ENCODE results near the gene PEX14.

PEX14 gene

DNA sequence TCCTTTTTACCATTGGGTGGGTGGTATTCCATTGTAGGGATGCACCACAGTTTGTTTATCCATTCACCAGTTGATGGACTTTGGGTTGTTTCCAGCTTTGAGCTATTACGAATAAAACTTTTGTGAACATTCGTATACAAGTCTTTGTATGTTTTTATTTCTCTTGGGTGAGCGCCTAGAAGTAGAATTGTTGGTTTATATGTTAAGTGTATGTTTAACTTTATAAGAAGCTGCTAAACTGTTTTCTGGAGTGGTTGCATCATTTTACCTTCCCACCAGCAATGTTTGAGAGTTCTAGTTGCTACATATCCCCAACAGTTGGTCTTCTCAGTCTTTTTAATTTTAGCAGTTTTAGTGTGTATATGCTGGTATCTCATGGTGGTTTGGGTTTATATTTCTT lies 132.5 kb downstream of the PEX14 start:
- no peak for TF ChIP-seq EZH2phosphoT487 (IDR thresholded peaks at IDR 0.05; ENCODE audit: low read depth)
- TF ChIP-seq, protein P1, sequence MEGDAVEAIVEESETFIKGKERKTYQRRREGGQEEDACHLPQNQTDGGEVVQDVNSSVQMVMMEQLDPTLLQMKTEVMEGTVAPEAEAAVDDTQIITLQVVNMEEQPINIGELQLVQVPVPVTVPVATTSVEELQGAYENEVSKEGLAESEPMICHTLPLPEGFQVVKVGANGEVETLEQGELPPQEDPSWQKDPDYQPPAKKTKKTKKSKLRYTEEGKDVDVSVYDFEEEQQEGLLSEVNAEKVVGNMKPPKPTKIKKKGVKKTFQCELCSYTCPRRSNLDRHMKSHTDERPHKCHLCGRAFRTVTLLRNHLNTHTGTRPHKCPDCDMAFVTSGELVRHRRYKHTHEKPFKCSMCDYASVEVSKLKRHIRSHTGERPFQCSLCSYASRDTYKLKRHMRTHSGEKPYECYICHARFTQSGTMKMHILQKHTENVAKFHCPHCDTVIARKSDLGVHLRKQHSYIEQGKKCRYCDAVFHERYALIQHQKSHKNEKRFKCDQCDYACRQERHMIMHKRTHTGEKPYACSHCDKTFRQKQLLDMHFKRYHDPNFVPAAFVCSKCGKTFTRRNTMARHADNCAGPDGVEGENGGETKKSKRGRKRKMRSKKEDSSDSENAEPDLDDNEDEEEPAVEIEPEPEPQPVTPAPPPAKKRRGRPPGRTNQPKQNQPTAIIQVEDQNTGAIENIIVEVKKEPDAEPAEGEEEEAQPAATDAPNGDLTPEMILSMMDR (IDR thresholded peaks at IDR 0.05; ENCODE audit: low read depth, low read length) = no peak
- no peaks in the 10 kb centered on the region for H3K36me3 ChIP-seq (replicated peaks; ENCODE audit: low read depth, low read length)

DNA sequence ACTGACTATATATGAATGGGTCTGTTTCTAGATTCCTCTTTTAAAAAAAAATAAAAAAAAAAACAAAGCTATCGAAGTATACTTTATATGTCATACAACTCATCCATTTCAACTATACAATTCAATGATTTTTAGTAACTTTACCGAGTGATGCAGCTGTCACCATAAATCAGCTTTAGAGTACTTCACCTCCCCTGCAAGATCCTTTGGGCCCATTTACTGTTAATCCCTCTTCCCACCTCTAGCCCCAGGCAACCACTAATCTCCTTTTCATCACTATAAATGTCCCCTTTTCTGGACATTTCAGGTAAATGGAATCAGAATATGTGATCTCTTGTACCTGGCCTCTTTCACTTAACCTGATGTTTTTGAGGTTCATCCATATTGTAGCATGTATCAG lies 133.9 kb downstream of the PEX14 start:
- Histone ChIP-seq H3K27ac (ENCODE audit: low read length) (no peak overlapping the region), H3K9ac (ENCODE audit: low read length) (no peak overlapping the region), H2AFZ (ENCODE audit: low read depth, low read length) (no peak overlapping the region), H3K79me2 (ENCODE audit: low read length) (no peaks in the 10 kb centered on the region), H3K4me3 (ENCODE audit: low read length) (no peak overlapping the region), H3K4me1 (ENCODE audit: low read length) (no peaks in the 10 kb centered on the region), H3K9me3 (ENCODE audit: insufficient read depth, low read length) (no peaks in the 10 kb centered on the region), H4K20me1 (ENCODE audit: insufficient read depth, low read length) (no peaks in the 10 kb centered on the region), H3K36me3 (replicated peaks; ENCODE audit: low read depth, low read length) (no peaks in the 10 kb centered on the region), H3K4me2 (ENCODE audit: low read length) (no peak overlapping the region), H3K27me3 (ENCODE audit: low read depth, low read length) (no peaks in the 10 kb centered on the region)
- no peak for TF ChIP-seq EZH2phosphoT487 (IDR thresholded peaks at IDR 0.05; ENCODE audit: low read depth)
- TF ChIP-seq, protein P1 (IDR thresholded peaks at IDR 0.05; ENCODE audit: low read depth, low read length) = no peak

More for the DNA sequence above, 132.5 kb downstream of the PEX14 start:
- H3K27me3 ChIP-seq (ENCODE audit: low read depth, low read length) = no peaks in the 10 kb centered on the region
- H3K9ac ChIP-seq (ENCODE audit: low read length) = no peak overlapping the region
- no peak overlapping the region for H3K4me3 ChIP-seq (ENCODE audit: low read length)
- H3K27ac ChIP-seq (ENCODE audit: low read length) = no peak overlapping the region
- no peaks in the 10 kb centered on the region for H3K4me1 ChIP-seq (ENCODE audit: low read length)
- no peak overlapping the region for H2AFZ ChIP-seq (ENCODE audit: low read depth, low read length)
- no peaks in the 10 kb centered on the region for H4K20me1 ChIP-seq (ENCODE audit: insufficient read depth, low read length)
- H3K79me2 ChIP-seq (ENCODE audit: low read length) = no peaks in the 10 kb centered on the region
- H3K9me3 ChIP-seq (ENCODE audit: insufficient read depth, low read length) = no peaks in the 10 kb centered on the region
- no peak overlapping the region for H3K4me2 ChIP-seq (ENCODE audit: low read length)

DNA sequence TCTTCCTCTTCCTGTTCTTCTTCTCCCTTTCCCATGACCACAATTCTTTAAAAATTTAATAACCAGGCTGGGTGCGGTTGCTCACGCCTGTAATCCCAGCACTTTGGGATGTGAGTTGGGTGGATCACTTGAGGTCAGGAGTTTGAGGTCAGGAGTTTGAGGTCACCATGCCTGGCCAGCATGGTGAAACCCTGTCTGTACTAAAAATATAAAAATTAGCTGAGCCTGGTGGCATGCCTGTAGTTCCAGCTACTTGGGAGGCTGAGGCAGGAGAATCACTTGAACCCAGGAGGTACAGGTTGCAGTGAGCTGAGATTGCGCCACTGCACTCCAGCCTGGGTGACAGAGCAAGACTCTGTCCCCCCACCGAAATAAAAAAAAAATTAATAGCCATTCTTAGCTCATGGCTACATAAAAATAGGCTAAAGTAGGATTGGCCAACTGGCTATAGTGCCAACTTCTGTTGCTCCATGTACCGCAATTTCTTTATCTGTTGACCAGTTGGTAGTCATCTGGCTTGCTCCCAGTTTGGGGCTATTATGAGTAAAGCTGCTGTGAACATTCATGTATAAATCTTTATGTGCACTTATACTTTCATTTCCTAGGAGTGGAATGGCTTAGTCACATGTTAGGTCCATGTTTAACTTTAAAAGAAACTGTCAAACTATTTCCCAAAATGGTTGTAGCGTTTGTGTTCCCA lies 136.3 kb downstream of the PEX14 start:
- Histone ChIP-seq H3K27ac (ENCODE audit: low read length) (no peak overlapping the region), H3K9ac (ENCODE audit: low read length) (no peak overlapping the region), H3K4me1 (ENCODE audit: low read length) (peaks cover 14% of the 10 kb centered on the region), H3K9me3 (ENCODE audit: insufficient read depth, low read length) (no peaks in the 10 kb centered on the region), H3K4me3 (ENCODE audit: low read length) (no peak overlapping the region), H3K36me3 (replicated peaks; ENCODE audit: low read depth, low read length) (no peaks in the 10 kb centered on the region), H3K79me2 (ENCODE audit: low read length) (no peaks in the 10 kb centered on the region), H3K27me3 (ENCODE audit: low read depth, low read length) (no peaks in the 10 kb centered on the region), H2AFZ (ENCODE audit: low read depth, low read length) (no peak overlapping the region), H3K4me2 (ENCODE audit: low read length) (no peak overlapping the region), H4K20me1 (ENCODE audit: insufficient read depth, low read length) (peaks cover 11% of the 10 kb centered on the region; the same call in 1 of the 2 replicates)
- no peak for TF ChIP-seq EZH2phosphoT487 (IDR thresholded peaks at IDR 0.05; ENCODE audit: low read depth)
- TF ChIP-seq, protein P1 (IDR thresholded peaks at IDR 0.05; ENCODE audit: low read depth, low read length) = no peak

DNA sequence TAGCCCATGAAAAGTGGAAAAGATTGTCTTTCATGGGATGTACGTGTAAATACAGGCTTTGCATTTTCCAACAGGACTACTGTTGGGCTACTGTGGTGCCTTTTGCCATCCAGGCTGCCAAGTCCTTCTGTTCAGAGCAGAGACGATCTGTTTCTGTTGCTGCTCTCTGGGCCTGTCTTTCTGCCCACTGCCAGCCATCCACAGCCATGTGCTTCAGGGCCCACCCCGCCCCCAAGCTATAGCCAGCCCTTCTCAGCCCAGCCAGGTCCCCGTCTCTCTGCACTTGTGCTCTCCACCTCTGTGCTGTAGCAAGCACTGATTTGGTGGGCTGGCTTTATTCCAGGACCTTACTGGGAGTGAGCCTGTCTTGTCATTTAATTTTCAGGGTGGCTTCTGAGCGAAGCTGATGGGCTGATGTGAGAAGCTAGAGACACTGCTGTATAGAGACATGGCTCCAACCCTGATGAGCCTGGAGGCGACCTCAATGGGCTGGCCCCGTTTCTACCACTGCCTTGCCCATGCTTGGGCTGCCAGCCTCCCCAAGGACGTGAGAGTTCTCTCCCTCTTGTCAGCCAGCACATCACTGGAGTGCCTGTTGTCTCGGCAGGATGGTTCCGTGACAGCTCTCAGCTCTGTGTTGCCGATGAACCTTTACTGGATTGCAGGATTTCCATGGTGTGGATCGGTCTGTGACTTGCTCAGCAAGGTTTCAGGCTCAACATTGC lies 137.8 kb downstream of the PEX14 start:
- no peaks in the 10 kb centered on the region for H3K9me3 ChIP-seq (ENCODE audit: insufficient read depth, low read length)
- no peak overlapping the region for H2AFZ ChIP-seq (ENCODE audit: low read depth, low read length)
- H3K9ac ChIP-seq (ENCODE audit: low read length) = no peak overlapping the region
- H3K4me2 ChIP-seq (ENCODE audit: low read length) = no peak overlapping the region
- no peak overlapping the region for H3K27ac ChIP-seq (ENCODE audit: low read length)
- no peak overlapping the region for H3K4me3 ChIP-seq (ENCODE audit: low read length)
- H3K27me3 ChIP-seq (ENCODE audit: low read depth, low read length) = no peaks in the 10 kb centered on the region
- H3K36me3 ChIP-seq (replicated peaks; ENCODE audit: low read depth, low read length) = no peaks in the 10 kb centered on the region
- H3K4me1 ChIP-seq (ENCODE audit: low read length) = peaks cover 14% of the 10 kb centered on the region
- TF ChIP-seq, protein P1 (IDR thresholded peaks at IDR 0.05; ENCODE audit: low read depth, low read length) = no peak
- no peak for TF ChIP-seq EZH2phosphoT487 (IDR thresholded peaks at IDR 0.05; ENCODE audit: low read depth)
- H3K79me2 ChIP-seq (ENCODE audit: low read length) = no peaks in the 10 kb centered on the region
- H4K20me1 ChIP-seq (ENCODE audit: insufficient read depth, low read length) = peaks cover 11% of the 10 kb centered on the region; the same call in 1 of the 2 replicates

All from OCI-LY3 (cell line).